PC-9 (cell line): ENCODE data around the gene PCDHA1. TPM values are rescaled to one million over a fixed set of nuclear protein-coding genes. Genes with fewer than 3 reads are reported as not detected.
"Not testable (repeated sequence)": the region's sequence is repeated elsewhere in the genome, so short reads cannot be mapped to it uniquely, and the experiment has no call there.

Experiments used
- BruUV-seq: library from RNA; stranded (reverse); fragments of 400-500 nt; replicated peaks from 2 replicates; lab custom pipeline; 2021; lab: Mats Ljungman, UMichigan
- CTCF ChIA-PET: fragments of 300-600 bp; sonication (Branson Sonifier 250); formaldehyde crosslinking; loops from one replicate; lab custom pipeline; 2022; ENCODE audit warnings: antibody characterized with exemption; lab: Charles Lee
- POLR2A ChIA-PET: fragments of 300-600 bp; sonication (Branson Sonifier 250); formaldehyde crosslinking; loops from one replicate; lab custom pipeline; 2022; ENCODE audit warnings: antibody characterized with exemption; ENCODE audit not compliant: unreplicated experiment; lab: Charles Lee
- DNase-seq, 2 experiments: peaks; one replicate each; pipeline versions ENCODE4 v3.0.0 to v3.0.0-alpha.2; 2015 to 2022; ENCODE audit warnings: mixed read lengths in 1 of 2
- H2AFZ ChIP-seq: fragments of 200-600 bp; sonication (generic); 2 replicates; pipeline ENCODE4 v1.8.1; 2017; ENCODE audit warnings: antibody characterized with exemption
- H3F3A ChIP-seq: fragments of 200-600 bp; sonication (generic); 2 replicates; pipeline ENCODE4 v1.8.1; 2017; ENCODE audit warnings: antibody characterized with exemption, mild to moderate bottlenecking, low read depth; ENCODE audit not compliant: insufficient read depth
- H3K27ac ChIP-seq: fragments of 200-600 bp; sonication (generic); 2 replicates; pipeline ENCODE4 v1.6.1; 2016; ENCODE audit warnings: mixed run types
- H3K27me3 ChIP-seq: fragments of 200-600 bp; sonication (generic); 2 replicates; pipeline ENCODE4 v1.6.1; 2016; ENCODE audit warnings: low read depth, mixed run types; ENCODE audit not compliant: insufficient read depth
- H3K36me3 ChIP-seq: fragments of 200-600 bp; sonication (generic); 2 replicates; pipeline ENCODE4 v1.6.1; 2016; ENCODE audit warnings: low read depth, mixed run types
- H3K4me1 ChIP-seq: fragments of 200-600 bp; sonication (generic); replicated peaks from 2 replicates; pipeline ENCODE4 v1.6.1; 2016; ENCODE audit warnings: mixed run types; ENCODE audit not compliant: insufficient read depth
- H3K4me2 ChIP-seq: fragments of 200-600 bp; sonication (generic); 2 replicates; pipeline ENCODE4 v1.6.1; 2017; ENCODE audit warnings: mixed run types
- H3K4me3 ChIP-seq: fragments of 200-600 bp; sonication (generic); 2 replicates; pipeline ENCODE4 v1.6.1; 2016; ENCODE audit warnings: mixed run types
- H3K79me2 ChIP-seq: fragments of 200-600 bp; sonication (generic); 2 replicates; pipeline ENCODE4 v1.6.1; 2017; ENCODE audit warnings: low read depth, mixed run types
- H3K9me2 ChIP-seq: fragments of 200-600 bp; sonication (generic); 2 replicates; pipeline ENCODE4 v1.8.1; 2017; ENCODE audit warnings: mild to moderate bottlenecking; ENCODE audit not compliant: insufficient read depth
- H3K9me3 ChIP-seq: fragments of 200-600 bp; sonication (generic); 2 replicates; pipeline ENCODE4 v1.8.1; 2016; ENCODE audit warnings: low read depth; ENCODE audit not compliant: insufficient read depth
- H4K20me1 ChIP-seq: fragments of 200-600 bp; sonication (generic); 2 replicates; pipeline ENCODE4 v1.8.1; 2017; ENCODE audit not compliant: insufficient read depth
- CTCF ChIP-seq: fragments of 200-600 bp; sonication (generic); conservative IDR thresholded peaks from 2 replicates; pipeline ENCODE4 v1.6.1; 2017; ENCODE audit warnings: mixed run types, antibody characterized with exemption, mild to moderate bottlenecking, moderate library complexity
- EZH2 ChIP-seq: fragments of 200-600 bp; sonication (generic); IDR thresholded peaks from 2 replicates; pipeline ENCODE4 v1.8.0; 2017; ENCODE audit warnings: antibody characterized with exemption, low read depth
- intact Hi-C: fragments of 100-400 bp; cut with micrococcal nuclease; formaldehyde crosslinking; loops from one replicate; pipeline ENCODE4 v1.10.0; 2022; ENCODE audit not compliant: unreplicated experiment
- total RNA-seq: library from RNA; stranded (reverse); gene quantifications from 2 replicates; pipeline ENCODE4 v1.2.3, GENCODE V29; 2021

Gene PCDHA1
- total RNA-seq, 1 experiment from 2014 or later = not detected

- Histone ChIP-seq H3K9me2 (no peaks in the 10 kb centered on the region), H3K4me1 (no peaks in the 10 kb centered on the region), H3K9me3 (no peaks in the 10 kb centered on the region), H4K20me1 (no peaks in the 10 kb centered on the region), H3K4me3 (no peak overlapping the region), H3K79me2 (no peaks in the 10 kb centered on the region), H2AFZ (no peak overlapping the region), H3K4me2 (no peak overlapping the region), H3K36me3 (no peaks in the 10 kb centered on the region), H3K27me3 (no peaks in the 10 kb centered on the region), H3K27ac (no peak overlapping the region), H3F3A (no peaks in the 10 kb centered on the region)
- no TSS peak for BruUV-seq
- intact Hi-C loops = no loop called here
- TF ChIP-seq CTCF (no peak), EZH2 (no peak)
- POLR2A ChIA-PET = no interaction called here
- CTCF ChIA-PET = no interaction called here
- no peak for DNase-seq
Measured at GRCh38 chr5:140780512-140780911, 5.4 kb upstream of the PCDHA1 start.

GRCh38 chr5:140787422-140787821 lies 1.5 kb downstream of the PCDHA1 start:
- peaks cover 10% of the 10 kb centered on the region; the same call in 1 of the 2 replicates for H3K27me3 ChIP-seq
- H3K36me3 ChIP-seq, H3K79me2 ChIP-seq, H3K4me1 ChIP-seq, POLR2A ChIA-PET, H3K4me3 ChIP-seq, H3F3A ChIP-seq, H3K4me2 ChIP-seq, H3K9me2 ChIP-seq, H4K20me1 ChIP-seq, H3K9me3 ChIP-seq, H3K27ac ChIP-seq, intact Hi-C loops, H2AFZ ChIP-seq, BruUV-seq, CTCF ChIA-PET, DNase-seq: not testable (repeated sequence)

DNA sequence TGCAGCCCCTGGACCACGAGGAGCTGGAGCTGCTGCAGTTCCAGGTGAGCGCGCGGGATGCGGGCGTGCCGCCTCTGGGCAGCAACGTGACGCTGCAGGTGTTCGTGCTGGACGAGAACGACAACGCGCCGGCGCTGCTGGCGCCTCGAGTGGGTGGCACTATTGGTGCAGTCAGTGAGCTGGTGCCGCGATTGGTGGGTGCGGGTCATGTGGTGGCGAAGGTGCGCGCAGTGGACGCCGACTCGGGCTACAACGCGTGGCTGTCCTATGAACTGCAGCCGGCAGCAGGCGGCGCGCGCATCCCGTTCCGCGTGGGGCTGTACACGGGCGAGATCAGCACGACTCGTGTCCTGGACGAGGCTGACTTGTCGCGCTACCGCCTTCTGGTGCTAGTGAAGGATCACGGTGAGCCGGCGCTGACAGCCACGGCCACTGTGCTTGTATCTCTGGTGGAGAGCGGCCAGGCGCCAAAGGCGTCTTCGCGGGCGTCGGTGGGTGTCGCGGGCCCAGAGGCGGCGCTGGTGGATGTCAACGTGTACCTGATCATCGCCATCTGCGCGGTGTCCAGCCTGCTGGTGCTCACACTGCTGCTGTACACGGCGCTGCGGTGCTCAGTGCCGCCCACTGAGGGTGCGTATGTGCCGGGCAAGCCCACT lies 2.0 kb downstream of the PCDHA1 start:
- H3K4me1 ChIP-seq, H3F3A ChIP-seq, H3K27ac ChIP-seq, DNase-seq, H3K79me2 ChIP-seq, intact Hi-C loops, H4K20me1 ChIP-seq, CTCF ChIA-PET, H3K4me3 ChIP-seq, H3K36me3 ChIP-seq, BruUV-seq, H3K9me2 ChIP-seq, H2AFZ ChIP-seq, H3K4me2 ChIP-seq, H3K9me3 ChIP-seq, POLR2A ChIA-PET: not testable (repeated sequence)
- H3K27me3 ChIP-seq = peaks cover 10% of the 10 kb centered on the region; the same call in 1 of the 2 replicates

DNA sequence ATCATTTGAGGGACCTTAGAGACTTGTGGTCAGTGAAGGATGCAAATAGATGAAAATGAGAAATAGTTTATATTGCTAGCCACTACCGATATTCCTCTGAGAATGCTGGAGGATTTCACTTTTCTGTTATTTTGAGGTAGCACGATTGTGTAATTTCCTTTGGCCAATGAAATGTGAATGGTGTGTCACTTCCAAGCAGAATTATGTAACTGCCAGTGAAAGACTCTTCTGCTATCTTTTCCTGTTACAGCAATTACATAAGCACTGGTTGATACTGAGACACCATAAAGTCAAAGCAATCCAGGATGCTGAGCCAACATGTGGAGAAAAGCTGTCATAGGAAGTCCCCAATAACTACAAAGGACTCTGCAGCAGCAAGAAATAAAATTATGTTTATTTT lies 5.1 kb downstream of the PCDHA1 start:
- Histone ChIP-seq H3K27me3 (peaks cover 10% of the 10 kb centered on the region; the same call in 1 of the 2 replicates), H3K4me3 (no peak overlapping the region), H3K4me1 (no peaks in the 10 kb centered on the region), H3K79me2 (no peaks in the 10 kb centered on the region), H3K27ac (no peak overlapping the region), H2AFZ (no peak overlapping the region), H3K9me3 (peaks cover 24% of the 10 kb centered on the region), H3K4me2 (no peak overlapping the region), H3K36me3 (no peaks in the 10 kb centered on the region), H3F3A (no peaks in the 10 kb centered on the region), H3K9me2 (no peaks in the 10 kb centered on the region), H4K20me1 (no peaks in the 10 kb centered on the region)
- POLR2A ChIA-PET = no interaction called here
- TF ChIP-seq EZH2 = no peak
- no peak for TF ChIP-seq CTCF
- intact Hi-C loops = no loop called here
- CTCF ChIA-PET = no interaction called here
- no peak for DNase-seq
- no TSS peak for BruUV-seq
